Calu3 (cell line): Measurements from ENCODE around the gene ATP5F1B. TPM values are rescaled to one million over a fixed set of nuclear protein-coding genes. Genes with fewer than 3 reads are reported as not detected.

Experiments
- BruUV-seq: library from RNA; stranded (reverse); fragments of 400-500 nt; replicated peaks from 2 replicates; lab custom pipeline; 2021; lab: Mats Ljungman, UMichigan
- CTCF ChIA-PET: fragments of 300-600 bp; sonication (Branson Sonifier 250); formaldehyde crosslinking; loops from one replicate; lab custom pipeline; 2022; ENCODE audit warnings: antibody characterized with exemption; lab: Charles Lee
- DNase-seq: peaks from one replicate; pipeline ENCODE4 v3.0.0; 2022
- H3K27ac Mint-ChIP-seq: one replicate; pipeline ENCODE4 v1.8.0; 2022; ENCODE audit warnings: mixed read lengths; ENCODE audit not compliant: unreplicated experiment
- H3K27me3 Mint-ChIP-seq: one replicate; pipeline ENCODE4 v1.8.0; 2022; ENCODE audit warnings: mixed read lengths; ENCODE audit not compliant: unreplicated experiment
- H3K36me3 Mint-ChIP-seq: one replicate; pipeline ENCODE4 v1.8.0; 2022; ENCODE audit warnings: mild to moderate bottlenecking, moderate library complexity, mixed read lengths; ENCODE audit not compliant: insufficient read depth, unreplicated experiment
- H3K4me1 Mint-ChIP-seq: one replicate; pipeline ENCODE4 v1.8.0; 2022; ENCODE audit warnings: mild to moderate bottlenecking, low read depth, mixed read lengths; ENCODE audit not compliant: unreplicated experiment
- H3K4me3 Mint-ChIP-seq: one replicate; pipeline ENCODE4 v1.8.0; 2022; ENCODE audit warnings: mild to moderate bottlenecking, low read depth, moderate library complexity, mixed read lengths; ENCODE audit not compliant: unreplicated experiment
- H3K9me3 Mint-ChIP-seq: one replicate; pipeline ENCODE4 v1.8.0; 2022; ENCODE audit warnings: low read depth, mixed read lengths; ENCODE audit not compliant: unreplicated experiment
- CTCF ChIP-seq: fragments of 200-600 bp; IDR thresholded peaks from one replicate; pipeline ENCODE4 v1.8.0; 2022; ENCODE audit warnings: antibody characterized with exemption; ENCODE audit not compliant: unreplicated experiment
- intact Hi-C: fragments of 100-400 bp; cut with micrococcal nuclease; formaldehyde crosslinking; loops from one replicate; pipeline ENCODE4 v1.10.0; 2022; ENCODE audit not compliant: unreplicated experiment
- total RNA-seq: library from RNA; stranded (reverse); gene quantifications from 2 replicates; pipeline ENCODE4 v1.2.3, GENCODE V29; 2022

ATP5F1B gene
- total RNA-seq, 1 experiment from 2014 or later, result 822 TPM

GRCh38 chr12:56630180-56630632 is 15.6 kb downstream of the ATP5F1B start, which contains the start of gene BAZ2A:
TSS of gene BAZ2A (minus strand) at chr12:56630326. CDS start at chr12:56617530, 12,796 bp downstream.
- no peak for TF ChIP-seq CTCF
- H3K36me3 Mint-ChIP-seq, result peaks cover 73% of the 10 kb centered on the region
- peak; percentile 94 for DNase-seq
- intact Hi-C loops, result loop anchor here (10.0 kb wide), 1 partner anchor 95 kb away; the partner anchor contains the start of gene NACA
- CTCF ChIA-PET, result interaction anchor here (1.8 kb wide), 1 partner anchor 58 kb away, joined by 5 read pairs; the partner anchor contains the start of gene PTGES3
- H3K9me3 Mint-ChIP-seq, result no peaks in the 10 kb centered on the region
- peaks cover 46% of the 10 kb centered on the region for H3K4me1 Mint-ChIP-seq
- H3K4me3 Mint-ChIP-seq, result peak within 1 kb of the TSS; percentile 98
- no TSS peak for BruUV-seq
- peak within 1 kb of the TSS; percentile 0 for H3K27ac Mint-ChIP-seq
- H3K27me3 Mint-ChIP-seq, result no peaks in the 10 kb centered on the region

- H3K36me3 Mint-ChIP-seq, result peaks cover 71% of the 10 kb centered on the region
- no peak for TF ChIP-seq CTCF
- H3K27me3 Mint-ChIP-seq, result no peaks in the 10 kb centered on the region
- BruUV-seq, result no TSS peak
- H3K27ac Mint-ChIP-seq, result peak overlapping the region; percentile 0
- H3K4me3 Mint-ChIP-seq, result peak overlapping the region; percentile 98
- H3K4me1 Mint-ChIP-seq, result peaks cover 46% of the 10 kb centered on the region
- DNase-seq, result peak; percentile 26
- intact Hi-C loops, result loop anchor here (10.0 kb wide), 1 partner anchor 95 kb away; the partner anchor contains the start of gene NACA
- CTCF ChIA-PET, result interaction anchor here (0.7 to 1.8 kb wide), 3 partner anchors 21 to 58 kb away, joined by 4 to 12 read pairs (median 5); partner anchors contain the start of gene PTGES3
- H3K9me3 Mint-ChIP-seq, result no peaks in the 10 kb centered on the region
Measured at GRCh38 chr12:56629459-56630179, 16.2 kb downstream of the ATP5F1B start.

- Mint-ChIP-seq H3K27me3 (no peaks in the 10 kb centered on the region), H3K27ac (peak overlapping the region; percentile 0), H3K36me3 (peaks cover 71% of the 10 kb centered on the region), H3K4me1 (peaks cover 49% of the 10 kb centered on the region), H3K9me3 (no peaks in the 10 kb centered on the region), H3K4me3 (peak overlapping the region; percentile 98)
- TSS peak; percentile 15 for BruUV-seq
- peak; percentile 55 for DNase-seq
- CTCF ChIA-PET, result interaction anchor here (0.5 to 1.8 kb wide), 7 partner anchors 8 to 143 kb away, joined by 3 to 16 read pairs (median 5); partner anchors contain the start of gene PTGES3
- intact Hi-C loops, result no loop called here
- TF ChIP-seq CTCF, result no peak
Measured at GRCh38 chr12:56628671-56629458, 16.9 kb downstream of the ATP5F1B start.

GRCh38 chr12:56626701-56627100 is 19.1 kb downstream of the ATP5F1B start:
- peaks cover 35% of the 10 kb centered on the region for H3K4me1 Mint-ChIP-seq
- TSS peak; percentile 2 for BruUV-seq
- H3K36me3 Mint-ChIP-seq, result peaks cover 70% of the 10 kb centered on the region
- no peaks in the 10 kb centered on the region for H3K27me3 Mint-ChIP-seq
- no peaks in the 10 kb centered on the region for H3K9me3 Mint-ChIP-seq
- DNase-seq, result no peak
- no peak overlapping the region for H3K27ac Mint-ChIP-seq
- intact Hi-C loops, result no loop called here
- TF ChIP-seq CTCF, result no peak
- CTCF ChIA-PET, result interaction anchor here (0.6 to 1.0 kb wide), 2 partner anchors 10 to 691 kb away, joined by 3 to 4 read pairs; no protein-coding TSS in a partner anchor
- H3K4me3 Mint-ChIP-seq, result no peak overlapping the region
